ENCODE data around the gene ALOXE3.

Gene ALOXE3

DNA sequence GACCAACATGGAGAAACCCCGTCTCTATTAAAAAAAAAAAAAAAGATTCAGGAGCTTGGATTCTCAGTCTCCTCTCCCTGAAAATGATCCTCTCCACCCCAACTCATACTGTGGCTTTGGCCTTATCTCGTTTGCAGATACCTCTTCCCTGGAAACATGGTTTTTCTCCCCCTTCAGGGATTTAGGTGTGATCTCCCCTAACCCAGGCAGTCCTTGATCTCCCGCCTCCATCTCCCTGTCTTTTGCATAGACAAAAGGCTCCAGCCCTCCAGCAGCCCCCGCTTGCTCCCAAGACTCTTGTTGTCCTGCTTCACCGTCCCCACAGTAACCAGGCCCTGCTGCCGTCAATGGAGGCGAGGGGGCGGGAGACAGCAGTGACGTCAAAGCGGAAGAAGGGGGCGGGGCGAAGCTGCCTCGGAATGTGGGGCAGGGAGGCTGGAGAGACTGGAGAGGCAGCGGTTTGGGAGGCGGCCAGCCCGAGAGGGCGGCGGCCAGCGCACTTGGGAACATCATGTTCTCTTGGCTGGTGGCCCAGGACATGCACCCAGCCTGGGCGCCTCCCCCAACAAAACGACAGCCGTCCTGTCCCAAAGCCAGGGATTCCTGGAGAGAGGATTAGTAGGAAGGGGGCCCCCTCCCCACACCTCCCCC lies 35.8 kb upstream of the ALOXE3 start:
- DNase-seq (ENCODE audit: low spot score): peak; percentile 61

DNA sequence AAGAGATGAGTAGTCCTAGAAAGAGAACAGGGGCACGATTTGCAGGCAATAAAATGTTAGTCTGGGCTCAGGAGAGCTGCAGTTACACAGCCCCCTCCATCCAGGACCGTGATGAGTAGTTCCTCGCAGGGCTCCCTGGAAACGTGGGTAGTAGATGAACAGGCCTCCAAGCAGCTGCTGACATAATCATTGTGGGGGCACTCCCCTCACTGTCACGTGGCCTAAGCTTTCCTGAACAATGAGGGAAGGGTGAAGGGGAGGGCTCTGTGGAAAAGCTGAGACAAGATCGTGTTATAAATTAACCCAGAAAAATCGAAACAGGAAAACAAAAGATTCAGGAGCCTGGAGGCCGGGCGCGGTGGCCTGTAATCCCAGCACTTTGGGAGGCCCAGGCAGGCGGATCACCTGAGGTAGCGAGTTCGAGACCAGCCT lies 35.2 kb upstream of the ALOXE3 start:
- peak; percentile 64 for DNase-seq (ENCODE audit: low spot score)

DNA sequence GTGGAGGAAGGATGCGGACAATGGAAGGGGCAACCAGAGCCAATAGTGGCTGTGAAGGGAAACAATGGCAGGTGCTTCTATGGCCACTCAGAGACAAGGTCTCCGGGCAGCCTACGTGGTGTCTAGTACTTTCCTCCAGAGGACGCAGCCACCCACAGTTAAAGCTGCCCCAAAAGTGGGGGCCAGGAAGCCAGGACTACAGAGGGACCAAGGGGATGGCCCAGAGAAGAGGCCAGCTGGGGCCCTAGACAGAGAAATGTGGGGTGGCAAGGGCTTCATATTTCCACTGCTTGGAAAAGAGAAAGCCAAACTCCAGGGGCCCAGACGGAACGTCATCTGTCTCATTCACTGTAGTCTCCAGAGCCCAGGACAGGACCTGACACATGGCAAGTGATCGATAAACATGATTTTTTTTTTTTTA lies 34.7 kb upstream of the ALOXE3 start:
- DNase-seq (ENCODE audit: low spot score): no peak

DNA sequence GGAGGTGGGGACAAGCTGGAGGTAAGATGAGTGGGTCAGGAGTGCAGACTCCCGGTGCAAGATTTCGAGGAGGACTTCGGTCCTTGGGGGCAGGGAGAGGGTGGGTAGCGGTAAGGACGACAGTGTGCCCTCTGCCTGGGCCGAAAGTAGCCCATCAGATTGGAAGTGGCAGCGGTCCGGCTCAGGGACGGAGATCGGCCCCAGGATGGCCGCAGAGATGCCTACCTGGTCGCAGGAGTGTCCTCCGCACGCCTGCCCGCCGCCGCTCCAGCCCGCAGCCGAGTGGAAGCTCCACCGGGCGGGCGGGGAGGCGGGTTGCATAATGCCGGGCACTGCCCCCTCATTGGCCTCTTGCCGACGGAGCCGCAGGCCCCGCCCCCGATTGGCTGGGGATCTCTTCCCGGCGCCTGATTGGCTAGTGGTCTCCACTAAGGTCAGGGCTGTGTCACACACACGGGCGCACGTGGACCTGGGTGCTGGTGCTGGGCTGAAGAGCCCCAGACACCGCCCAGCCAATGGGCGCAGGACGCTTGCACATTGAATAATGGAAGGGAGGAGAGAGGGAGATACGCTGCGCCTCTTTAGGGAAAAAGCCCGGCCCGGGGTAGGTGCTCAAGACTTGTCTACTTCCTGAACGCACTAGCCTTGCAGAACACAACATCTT lies 33.9 kb upstream of the ALOXE3 start, which contains the start of gene PER1:
Gene PER1 (minus strand): TSS at position 293 of the 664 bp plus-strand sequence. CDS start 1,698 bp downstream, outside the sequence.
- peak; percentile 96 for DNase-seq (ENCODE audit: low spot score)

- DNase-seq (ENCODE audit: low spot score): no peak
Observed at GRCh38 chr17:8151641-8152111, 33.4 kb upstream of the ALOXE3 start.

DNA sequence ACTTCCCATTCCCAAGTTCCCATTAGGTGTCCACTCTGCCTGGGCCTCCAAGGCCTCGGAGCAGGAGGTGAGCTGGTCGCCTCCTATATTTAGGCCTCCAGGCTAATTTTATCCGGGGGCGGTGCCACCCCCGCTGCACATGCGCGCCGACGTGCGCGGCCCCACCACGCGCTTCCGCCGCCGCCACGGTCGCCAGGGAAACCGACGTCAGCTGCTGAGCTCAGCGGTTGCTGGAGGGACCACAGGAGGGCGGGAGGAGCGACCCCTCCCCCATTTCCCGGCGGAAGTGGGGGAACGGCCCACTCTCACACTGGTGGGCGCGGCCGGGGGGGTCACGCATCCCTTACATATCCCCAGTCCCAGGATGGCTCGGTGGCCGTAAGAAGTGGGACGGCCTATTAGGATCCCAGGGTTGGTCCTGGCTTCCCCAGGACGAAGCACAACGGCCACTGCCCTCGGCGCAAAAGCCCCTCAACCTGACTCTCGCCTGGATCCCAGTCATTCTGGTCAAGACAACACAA lies 32.9 kb upstream of the ALOXE3 start:
- no peak for DNase-seq (ENCODE audit: low spot score)

DNA sequence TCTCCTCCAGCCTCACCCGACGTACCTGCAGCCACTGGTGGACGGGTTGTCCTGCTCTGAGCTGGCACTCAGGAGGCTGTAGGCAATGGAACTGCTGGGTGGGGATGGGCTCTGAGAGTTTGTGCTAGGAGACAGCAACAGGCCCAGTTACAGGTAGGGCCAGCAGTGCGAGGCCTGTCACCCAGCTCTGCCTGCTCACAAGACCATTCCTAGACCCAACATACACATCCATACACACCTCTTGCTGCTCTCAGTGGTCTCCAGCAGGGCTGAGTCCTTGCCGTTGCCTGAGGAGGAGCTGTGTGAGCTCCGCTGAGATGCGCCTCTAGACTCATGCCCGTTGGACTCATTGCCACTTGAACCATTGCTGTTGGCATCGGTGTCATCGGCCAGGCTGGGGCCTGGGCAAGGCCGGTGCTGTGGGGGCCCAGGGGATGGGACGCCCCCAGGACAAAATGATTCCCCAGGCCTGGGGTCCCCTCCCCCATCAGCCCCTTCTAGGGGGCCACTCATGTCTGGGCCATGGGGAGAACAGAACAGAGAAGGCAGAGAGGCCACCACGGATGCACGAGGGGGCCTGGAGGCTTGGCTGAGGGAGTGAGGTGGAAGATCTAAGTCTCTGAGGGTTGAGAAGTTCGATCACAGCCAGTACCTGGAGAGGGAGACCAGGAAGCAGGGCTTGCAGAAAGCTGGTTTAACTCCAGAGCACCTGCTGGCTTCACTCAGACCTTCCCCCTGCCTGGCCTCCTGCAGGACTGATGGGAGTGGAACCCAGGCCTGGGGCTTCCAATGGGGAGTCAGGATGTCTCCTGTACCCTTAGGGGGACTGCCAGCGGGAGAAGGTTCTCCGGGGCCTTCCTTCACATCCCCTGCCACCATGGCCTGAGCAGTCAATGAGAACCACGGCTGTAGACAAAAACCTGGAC lies 32.1 kb upstream of the ALOXE3 start:
- DNase-seq (ENCODE audit: low spot score): no peak

GRCh38 chr17:8149419-8150193 lies 31.3 kb upstream of the ALOXE3 start:
- no peak for DNase-seq (ENCODE audit: low spot score)

- DNase-seq (ENCODE audit: low spot score): no peak
Observed at GRCh38 chr17:8148560-8148959, 30.2 kb upstream of the ALOXE3 start.

DNA sequence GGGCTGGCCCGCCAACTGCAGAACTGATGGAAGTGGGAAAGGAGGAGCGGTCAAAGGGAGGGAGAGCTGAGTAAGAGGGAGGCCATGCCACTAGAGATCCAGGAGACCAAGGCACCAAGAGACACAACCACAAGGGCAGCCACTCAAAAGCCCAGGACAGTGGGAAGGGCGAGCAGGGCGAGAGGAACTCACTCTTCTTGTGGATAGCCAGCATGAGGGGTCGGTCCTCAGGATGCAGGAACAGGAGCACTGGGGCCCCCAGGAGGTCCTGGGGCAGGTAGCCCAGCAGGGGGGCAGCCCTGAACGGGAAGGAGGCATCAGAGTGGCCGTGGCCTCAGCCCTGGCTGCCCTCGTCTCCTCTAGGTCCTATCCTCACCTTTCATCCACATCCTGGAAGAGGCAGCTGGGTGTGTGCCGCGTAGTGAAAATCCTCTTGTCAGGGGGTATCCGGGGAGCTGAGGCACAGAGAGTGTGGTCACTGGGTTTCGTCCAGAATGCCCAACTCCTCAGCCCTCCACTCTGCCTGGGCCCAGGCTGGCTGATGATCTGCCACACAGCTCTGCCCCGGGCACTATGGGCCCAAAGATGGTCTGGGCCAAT lies 29.6 kb upstream of the ALOXE3 start:
- no peak for DNase-seq (ENCODE audit: low spot score)

DNA sequence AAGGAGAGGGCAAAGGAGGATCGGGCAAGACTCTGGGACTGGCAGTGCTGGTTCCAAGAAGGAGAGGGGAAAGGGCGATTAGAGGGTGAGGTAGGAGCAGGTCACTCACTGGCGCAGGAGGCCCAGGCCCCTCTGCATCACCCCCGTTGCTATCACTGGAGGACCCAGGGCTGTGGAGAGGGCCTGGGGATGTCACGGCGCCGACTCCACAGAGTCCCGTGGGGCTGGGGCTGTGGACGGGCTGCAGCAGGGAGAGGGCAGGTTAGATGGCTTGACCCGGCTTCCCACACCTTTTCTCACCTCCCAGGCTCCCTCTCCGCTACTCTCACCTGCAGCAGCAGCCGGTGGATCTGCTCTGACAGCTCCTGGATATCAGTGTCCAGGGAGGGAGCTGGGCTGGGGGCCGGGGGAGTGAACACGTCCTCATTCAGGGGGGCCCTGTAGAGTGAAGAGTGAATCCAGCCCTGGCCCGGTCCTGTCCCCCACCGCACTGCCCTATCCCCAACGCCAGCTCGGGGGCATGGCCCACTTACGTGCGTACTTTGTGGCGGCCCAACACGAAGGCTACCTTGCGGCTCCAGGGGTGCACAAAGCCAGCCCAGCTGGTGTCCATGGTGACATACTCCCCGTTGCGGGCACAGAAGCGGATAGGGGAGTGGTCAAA lies 29.0 kb upstream of the ALOXE3 start:
- no peak for DNase-seq (ENCODE audit: low spot score)

DNA sequence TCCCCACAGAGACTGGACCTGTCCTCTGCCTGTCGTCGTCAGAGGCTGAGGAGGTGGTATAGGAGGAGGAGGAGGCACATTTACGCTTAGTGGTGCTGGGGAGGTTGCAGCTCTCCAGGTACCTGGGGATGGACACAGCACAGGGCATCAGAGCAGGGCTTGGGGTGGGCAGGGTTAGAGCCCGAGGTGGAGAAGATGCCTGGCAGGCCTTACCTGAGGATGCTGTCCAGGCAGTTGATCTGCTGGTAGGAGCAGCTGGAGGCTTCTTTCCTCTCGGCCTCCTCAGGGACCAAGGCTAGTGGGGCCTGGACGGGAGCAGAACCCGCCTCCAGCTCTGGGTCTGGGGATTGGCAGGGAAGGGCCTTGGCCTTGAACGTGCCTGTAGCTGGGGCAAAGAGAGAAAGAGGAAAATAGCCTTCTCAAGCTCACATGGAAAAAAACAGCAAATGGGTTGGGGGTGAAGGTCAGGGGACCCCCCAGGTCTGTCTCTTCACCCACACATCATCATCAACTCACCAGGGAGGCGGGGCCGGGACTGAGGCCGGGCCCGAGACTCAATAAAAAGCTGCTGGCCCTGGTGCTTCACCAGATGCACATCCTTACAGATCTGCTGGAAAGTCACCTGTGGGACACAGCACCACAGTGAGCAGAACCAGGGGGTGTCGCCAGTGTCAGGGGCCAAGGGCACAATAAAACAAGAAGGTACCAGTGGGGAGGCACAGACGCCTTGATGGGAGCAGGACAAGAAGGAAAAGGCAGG lies 28.2 kb upstream of the ALOXE3 start:
- no peak for DNase-seq (ENCODE audit: low spot score)

- no peak for DNase-seq (ENCODE audit: low spot score)
Observed at GRCh38 chr17:8145811-8146210, 27.5 kb upstream of the ALOXE3 start.

DNA sequence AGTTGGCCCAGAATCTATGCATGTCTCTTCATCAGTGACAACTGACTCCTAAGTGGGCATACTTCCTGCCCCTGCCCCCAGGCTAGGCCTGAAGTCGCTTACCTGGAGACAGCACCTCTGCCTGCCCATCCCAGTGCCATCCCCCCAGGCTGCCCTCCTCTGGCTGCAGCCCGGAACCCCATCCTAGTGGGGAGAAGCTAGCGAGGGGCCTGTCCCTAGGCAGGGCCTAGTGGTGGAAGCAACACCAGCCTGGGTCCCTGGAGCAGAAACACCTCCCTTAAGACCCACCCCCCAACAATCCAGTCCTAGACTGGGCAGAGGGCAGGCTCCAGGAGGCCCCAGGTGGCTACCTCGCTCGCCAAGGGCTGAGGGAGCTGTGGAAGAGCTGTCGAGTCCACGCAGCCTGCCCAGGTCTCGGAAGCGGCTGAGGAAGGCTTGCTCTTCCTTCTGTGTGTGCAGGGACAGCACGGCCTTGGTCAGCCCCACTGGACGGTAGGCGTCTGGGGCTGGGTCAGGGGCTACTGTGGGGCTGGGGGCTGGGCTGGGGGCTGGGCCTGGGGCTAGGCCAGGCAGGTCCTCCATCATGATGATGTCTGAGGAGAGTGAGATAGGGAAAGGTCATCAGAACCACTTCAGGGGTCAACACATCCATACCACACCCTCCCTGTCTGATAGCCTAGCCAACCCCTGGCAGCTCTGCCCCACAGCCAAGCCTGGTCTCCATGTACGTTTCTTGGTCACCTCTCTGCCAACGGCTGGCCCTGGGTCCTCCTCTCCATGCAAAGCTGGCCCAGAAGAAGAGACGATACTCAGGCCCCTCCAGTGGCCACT lies 26.3 kb upstream of the ALOXE3 start:
- DNase-seq (ENCODE audit: low spot score): no peak

DNA sequence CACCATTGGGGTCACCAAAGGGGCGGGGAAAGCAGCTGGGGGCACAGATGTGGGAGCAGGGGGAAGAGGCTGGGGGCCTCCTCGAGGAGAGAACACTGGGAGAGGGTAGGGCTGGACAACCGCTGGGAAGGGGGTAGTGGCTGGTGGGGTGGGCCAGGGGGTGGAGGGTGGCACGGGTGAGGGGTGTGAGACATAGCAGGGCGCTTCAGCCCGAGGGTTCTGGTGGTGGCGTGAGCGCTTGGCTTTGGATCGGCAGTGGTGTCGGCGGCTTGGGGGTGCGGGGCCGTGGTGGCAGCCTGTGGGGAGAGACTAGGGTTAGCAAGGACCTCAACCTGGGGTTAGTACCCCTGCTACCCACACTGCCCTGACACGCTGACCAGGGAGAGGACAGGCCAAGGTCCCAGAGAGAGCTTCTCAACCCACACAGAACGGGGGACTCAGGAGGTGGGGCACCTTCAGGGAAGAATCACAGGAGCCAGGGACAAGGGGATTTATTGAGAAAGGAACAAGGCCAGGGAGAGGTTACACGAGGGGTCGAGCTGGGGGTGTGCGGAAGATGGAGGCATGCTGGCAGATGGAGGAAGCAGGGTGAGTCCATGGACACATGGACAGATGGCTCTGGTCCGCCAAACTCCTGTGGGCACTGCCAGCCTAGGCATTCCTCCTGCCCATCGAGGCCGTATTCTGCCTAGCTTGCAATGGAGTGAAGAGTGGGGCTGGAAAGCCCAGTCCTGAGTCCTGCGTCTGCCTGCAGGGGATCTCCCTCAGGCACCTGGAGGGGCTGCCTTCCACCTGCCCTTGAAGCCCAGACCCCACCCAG lies 25.5 kb upstream of the ALOXE3 start:
- no peak for DNase-seq (ENCODE audit: low spot score)

- no peak for DNase-seq (ENCODE audit: low spot score)
Observed at GRCh38 chr17:8142887-8143580, 24.7 kb upstream of the ALOXE3 start.

DNA sequence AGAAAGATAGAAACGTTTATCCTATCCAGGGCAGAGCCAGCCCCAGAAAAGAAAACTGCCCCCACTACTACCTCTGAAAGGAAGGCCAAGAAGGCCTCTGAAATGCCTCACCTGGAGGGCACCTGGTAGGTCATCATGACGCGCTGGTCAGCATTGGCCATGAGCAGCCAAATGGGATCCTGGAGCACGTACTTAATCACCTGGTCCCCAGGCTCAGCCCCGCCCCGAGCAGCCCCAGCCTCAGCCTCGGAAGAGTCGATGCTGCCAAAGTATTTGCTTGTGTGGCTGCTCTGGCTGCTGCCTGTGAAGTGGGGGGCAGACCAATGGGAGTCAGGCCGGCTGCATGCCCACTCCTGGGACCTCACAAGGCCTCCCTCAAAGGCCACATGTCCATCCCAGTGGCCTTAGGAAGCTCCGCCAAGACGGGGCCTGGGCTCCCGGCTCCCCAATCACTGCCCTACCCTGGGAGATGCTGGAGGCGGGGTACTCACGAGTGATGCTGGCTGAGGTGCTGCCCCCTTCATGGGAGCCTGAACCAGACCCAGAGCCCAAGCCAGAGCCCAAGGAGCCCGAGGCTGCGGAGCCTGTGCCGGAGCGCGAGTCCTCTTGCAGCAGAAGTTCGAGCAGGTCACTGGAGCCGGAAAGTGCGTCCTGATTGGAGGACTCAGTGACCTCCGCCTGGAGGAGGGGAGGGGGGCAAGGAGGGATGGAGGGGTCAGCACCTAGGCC lies 24.0 kb upstream of the ALOXE3 start:
- no peak for DNase-seq (ENCODE audit: low spot score)

Measured in HuH-7 (cell line).